GM19395 (cell line): ENCODE results near the gene SAMHD1.
"Not testable (repeated sequence)": the region's sequence is repeated elsewhere in the genome, so short reads cannot be mapped to it uniquely, and the experiment has no call there.

Experiments
- ATAC-seq: cut with Tn5 transposase; IDR thresholded peaks from one replicate; pipeline ENCODE4 v1.9.1; 2021; ENCODE audit warnings: mild to moderate bottlenecking, moderate library complexity; ENCODE audit not compliant: unreplicated experiment

The SAMHD1 gene

DNA sequence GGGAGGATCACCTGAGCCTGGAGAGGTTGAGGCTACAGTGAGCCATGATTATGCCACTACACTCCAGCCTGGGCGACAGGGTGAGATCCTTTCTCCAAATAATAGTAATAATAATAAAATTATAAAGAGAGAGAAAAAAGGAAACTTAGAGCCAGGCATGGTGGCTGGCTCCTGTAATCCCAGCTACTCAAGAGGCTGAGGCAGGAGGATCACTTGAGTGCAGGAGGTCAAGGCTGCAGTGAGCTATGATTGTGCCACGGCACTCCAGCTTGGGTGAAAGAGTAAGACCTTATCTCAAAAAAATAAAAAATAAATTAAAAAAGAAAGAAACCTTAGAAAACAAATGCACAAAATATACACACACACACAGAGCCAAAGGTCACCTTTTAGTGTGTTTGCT is 5.2 kb upstream of the SAMHD1 start:
- no peak for ATAC-seq

DNA sequence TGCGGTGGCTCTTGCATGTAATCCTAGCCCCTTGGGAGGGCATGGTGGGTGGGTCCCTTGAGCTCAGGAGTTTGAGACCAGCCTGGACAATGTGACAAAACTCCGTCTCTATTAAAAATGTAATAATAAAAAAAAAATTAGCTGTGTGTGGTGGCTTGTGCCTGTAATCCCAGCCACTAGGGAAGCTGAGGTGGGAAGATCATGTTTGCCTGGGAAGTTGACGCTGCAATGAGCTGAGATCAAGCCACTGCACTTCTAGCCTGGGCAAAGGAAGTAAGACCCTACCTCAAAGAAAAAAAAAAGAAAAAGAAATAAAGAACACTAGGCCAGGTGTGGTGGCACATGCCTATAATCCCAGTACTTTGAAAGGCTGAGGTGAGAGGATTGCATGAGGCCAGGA is 4.5 kb upstream of the SAMHD1 start:
- no peak for ATAC-seq

- ATAC-seq: peak; percentile 1
These were observed 651 bp upstream of the SAMHD1 start for GRCh38 chr20:36951979-36952738.

DNA sequence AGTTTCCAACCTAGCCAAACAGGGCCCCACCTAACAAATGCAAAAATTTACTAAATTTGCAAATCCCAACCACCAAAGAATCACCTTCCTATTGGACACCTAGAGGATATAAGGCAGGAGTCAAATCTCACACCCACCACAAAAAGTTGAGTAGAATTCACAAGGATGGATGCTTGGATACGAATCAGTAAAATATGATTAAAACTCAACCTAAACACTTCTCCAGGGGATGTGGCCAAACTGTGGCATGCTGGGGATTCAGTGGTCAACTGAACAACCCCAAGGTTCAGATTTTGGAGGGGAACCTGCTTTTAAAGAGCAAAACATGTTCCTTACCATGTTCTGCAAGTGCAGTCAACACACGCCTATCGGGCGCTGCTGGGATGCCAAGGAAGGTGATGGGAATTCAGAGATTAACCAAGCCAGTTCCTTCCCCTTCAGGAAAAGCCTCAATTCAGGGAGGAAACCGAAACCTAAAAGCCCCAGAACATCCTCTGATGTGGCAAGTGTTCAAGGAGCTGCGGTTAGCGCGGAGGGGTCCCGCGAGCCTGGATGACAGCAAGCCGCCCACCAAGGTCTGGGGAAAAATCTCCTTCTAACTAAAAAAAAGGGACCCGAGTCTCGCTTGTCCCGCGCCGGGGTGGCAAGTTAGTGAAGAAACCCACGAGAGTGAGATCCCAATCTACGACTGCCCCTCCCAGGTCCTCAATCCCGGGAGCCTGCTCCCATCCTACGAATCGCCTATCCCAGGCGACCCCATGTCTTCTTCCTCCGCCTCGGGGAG is 902 bp downstream of the SAMHD1 start:
- ATAC-seq: no peak

DNA sequence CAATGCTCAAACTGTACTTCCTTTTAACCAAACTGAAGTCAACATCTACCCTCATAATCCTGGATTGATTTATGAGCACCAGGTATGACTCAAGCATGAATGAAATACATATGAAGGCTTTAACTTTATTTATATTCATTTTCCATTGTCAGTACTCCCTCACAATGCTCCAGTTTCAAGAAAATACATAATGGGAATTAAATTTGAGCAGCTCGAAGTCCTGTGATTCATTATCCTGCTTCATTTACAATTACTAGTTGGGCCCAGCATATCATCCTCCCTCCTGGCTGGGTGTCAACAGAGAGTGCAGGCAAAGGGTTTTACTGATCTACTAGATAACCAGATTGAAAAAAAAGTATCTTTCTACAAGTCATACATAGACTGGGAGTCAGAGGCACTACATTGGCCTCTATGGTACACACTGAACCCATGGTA is 10.1 kb downstream of the SAMHD1 start:
- no peak for ATAC-seq

GRCh38 chr20:36937402-36937770 is 14.1 kb downstream of the SAMHD1 start:
- no peak for ATAC-seq

GRCh38 chr20:36936761-36937401 is 14.6 kb downstream of the SAMHD1 start:
- ATAC-seq: not testable (repeated sequence)

DNA sequence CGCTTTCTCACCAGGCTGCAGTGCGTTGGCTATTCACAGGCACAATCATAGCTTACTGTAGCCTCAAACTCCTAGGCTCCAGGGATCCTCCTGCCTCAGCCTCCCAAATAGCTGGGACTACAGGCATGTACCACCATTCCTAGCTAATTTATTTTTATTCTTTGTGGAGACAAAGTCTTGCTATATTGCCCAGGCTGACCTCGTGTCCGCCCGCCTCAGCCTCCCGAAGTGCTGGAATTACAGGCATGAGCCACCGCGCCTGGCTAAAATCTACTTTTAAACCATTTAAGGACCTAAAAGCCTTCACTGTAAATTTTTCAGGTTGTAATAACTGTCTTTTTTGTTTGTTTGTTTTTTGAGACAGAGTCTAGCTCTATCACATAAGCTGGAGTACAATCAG is 15.2 kb downstream of the SAMHD1 start:
- no peak for ATAC-seq

- ATAC-seq: not testable (repeated sequence)
These were observed 17.9 kb downstream of the SAMHD1 start for GRCh38 chr20:36933571-36933970.

DNA sequence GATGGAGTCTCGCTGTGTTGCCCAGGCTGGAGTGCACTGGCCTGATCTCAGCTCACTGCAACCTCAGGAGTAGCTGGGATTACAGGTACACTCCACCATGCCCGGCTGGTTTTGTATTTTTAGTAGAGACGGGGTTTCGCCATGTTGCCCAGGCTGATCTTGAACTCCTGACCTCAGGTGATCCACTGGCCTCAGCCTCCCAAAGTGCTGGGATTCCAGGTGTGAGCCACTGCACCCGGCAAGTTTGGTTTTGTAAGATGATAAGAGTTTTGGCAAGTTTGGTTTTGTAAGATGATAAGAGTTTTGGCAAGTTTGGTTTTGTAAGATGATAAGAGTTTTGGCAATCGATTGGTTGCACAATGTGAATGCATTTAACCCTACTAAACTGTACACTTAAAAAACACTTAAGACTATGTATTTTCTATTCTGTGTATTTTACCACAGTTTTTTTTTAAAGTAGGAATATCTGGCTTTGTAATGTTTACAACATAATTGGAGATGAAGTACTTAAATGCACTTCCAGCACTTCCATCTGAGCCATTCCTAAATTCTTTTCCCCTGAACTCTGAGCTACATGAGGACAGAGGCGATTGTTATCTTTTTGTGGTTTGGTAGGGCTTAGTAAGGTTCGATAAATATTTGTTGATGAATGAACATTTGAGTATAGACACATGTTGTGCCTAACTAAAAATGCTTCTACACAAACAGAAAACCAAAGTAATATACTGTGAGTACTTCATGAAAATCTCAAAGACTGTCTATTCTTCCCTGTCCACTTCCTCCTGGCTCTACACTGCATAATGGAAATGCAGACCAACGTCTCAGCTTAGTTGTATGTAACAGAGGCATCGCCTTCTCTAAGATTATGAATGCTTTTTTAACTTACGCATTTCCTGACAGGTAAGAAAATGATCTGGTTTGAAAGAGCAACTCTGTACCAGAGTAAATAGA is 18.8 kb downstream of the SAMHD1 start:
- ATAC-seq: no peak

- not testable (repeated sequence) for ATAC-seq
These were observed 19.4 kb downstream of the SAMHD1 start for GRCh38 chr20:36932067-36932466.

DNA sequence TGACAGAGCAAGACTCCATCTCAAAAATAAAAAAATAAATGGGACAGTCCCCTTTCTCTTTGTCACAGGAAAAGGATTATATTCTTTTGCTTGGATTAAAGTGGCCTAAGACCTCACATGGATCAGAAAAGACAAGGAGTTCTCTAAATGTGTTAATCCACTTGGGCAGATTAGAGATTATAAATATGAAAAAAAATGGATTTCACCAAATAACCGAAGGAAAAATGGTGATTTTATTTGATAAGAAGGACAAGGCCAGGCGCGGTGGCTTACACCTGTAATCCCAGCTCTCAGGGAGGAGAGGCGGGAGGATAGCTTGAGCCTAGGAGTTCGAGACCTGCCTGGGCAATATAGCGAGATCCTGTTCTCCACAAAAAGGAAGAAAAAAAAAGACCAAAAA is 21.8 kb downstream of the SAMHD1 start:
- no peak for ATAC-seq

GRCh38 chr20:36929290-36929689 is 22.2 kb downstream of the SAMHD1 start:
- no peak for ATAC-seq

GRCh38 chr20:36927704-36928103 is 23.8 kb downstream of the SAMHD1 start:
- no peak for ATAC-seq

DNA sequence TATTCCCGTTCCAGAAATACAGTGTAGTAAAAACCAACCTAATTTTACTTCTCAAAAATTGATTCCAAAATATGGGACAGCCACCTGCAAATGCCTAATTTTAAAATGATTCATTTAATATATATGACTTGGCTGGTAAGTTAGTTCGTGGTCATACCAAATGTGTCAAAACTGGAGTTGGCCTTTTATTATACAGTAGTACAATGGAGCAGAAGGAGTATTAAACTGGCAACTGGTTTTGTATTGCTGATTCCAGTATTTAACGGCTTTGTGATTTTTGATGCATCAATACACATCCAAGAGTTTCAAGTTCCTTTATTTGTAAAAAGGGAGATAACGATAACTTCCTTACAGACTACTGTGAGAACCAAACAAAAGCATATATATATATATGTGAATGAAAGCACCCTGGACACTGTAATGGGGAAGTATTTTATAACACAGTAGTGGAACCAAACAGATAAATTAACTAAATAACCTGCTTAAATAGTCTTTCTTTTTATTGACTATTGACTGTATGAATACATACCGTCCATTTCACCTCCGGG is 24.8 kb downstream of the SAMHD1 start:
- no peak for ATAC-seq

DNA sequence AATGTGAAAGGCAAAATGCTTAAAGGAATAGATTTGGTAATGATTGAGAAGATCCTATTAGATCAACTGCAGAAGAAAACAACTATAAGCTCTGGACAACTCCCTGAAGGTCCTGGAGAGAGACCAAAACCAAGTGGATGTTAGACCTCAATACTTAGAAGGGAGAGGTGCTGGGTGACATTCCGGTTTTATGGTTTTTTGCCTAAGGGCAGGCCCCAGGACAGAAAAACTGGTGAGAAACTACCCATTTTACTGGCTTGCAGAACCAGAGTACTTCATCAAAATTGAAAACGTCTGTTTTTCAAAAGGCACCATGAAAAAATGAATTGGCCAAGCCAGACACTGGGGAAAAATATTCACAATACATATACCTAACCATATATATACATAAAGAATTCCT is 26.3 kb downstream of the SAMHD1 start:
- ATAC-seq: no peak

DNA sequence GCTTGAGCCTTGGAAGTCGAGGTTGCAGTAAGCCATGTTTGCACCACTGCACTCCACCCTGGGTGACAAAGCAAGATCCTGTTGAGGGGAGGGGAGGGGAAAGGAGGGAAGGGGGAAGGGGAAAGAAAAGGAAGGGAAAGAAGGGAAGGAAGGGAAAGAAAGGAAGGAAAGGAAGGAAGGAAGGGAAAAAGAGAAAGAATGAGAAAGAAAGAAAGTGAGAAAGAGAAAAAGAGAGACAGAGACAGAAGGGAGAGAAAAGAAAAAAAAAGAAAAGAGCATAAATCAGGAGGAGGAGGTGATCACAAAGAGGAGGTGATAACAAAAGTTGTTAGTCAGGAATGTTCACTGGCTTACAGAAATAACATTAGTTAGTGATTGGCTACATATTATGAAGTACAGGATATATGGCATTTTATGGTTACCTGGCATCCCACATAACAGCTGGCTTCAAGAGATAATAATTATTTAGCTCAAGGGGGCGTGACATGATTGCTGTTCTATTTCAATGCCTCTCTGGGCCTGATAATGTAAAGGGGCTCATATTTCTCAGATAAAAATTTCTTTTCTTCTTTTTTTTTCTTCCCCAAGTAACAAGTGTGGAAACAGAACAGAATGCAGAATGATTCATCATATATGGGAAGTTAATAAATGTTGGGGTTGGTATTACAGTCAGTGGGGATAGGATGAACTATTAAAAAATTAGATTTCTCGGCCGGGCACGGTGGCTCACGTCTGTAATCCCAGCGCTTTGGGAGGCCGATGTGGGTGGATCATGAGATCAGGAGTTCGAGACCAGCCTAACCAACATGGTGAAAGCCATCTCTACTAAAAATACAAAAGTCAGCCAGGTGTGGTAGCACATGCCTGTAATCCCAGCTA is 27.1 kb downstream of the SAMHD1 start:
- no peak for ATAC-seq

DNA sequence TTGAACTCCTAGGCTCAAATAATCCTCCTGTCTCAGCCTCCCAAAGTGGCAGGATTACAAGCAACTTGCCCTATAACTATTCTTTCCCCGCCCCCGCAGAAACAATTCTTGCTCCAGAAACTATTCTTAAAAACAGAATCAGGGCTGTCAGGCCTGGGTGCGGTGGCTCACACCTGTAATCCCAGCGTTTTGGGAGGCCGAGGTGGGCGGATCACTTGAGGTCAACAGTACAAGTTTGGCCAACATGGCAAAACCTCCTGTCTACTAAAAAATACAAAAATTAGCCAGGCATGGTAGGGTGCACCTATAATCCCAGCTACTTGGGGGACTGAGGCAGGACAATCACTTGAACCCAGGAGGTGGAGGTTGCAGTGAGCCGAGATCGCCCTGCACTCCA is 31.2 kb downstream of the SAMHD1 start:
- ATAC-seq: no peak

- ATAC-seq: no peak
These were observed 31.7 kb downstream of the SAMHD1 start for GRCh38 chr20:36919715-36920333.
